Cerebellar nuclear complex (tissue), 1 donor: ENCODE data around the gene MRGPRD.

Experiments
- DNase-seq, 2 experiments: peaks; one replicate each; lab custom pipeline; 2025; lab: John Stamatoyannopoulos, UW

Gene MRGPRD

DNA sequence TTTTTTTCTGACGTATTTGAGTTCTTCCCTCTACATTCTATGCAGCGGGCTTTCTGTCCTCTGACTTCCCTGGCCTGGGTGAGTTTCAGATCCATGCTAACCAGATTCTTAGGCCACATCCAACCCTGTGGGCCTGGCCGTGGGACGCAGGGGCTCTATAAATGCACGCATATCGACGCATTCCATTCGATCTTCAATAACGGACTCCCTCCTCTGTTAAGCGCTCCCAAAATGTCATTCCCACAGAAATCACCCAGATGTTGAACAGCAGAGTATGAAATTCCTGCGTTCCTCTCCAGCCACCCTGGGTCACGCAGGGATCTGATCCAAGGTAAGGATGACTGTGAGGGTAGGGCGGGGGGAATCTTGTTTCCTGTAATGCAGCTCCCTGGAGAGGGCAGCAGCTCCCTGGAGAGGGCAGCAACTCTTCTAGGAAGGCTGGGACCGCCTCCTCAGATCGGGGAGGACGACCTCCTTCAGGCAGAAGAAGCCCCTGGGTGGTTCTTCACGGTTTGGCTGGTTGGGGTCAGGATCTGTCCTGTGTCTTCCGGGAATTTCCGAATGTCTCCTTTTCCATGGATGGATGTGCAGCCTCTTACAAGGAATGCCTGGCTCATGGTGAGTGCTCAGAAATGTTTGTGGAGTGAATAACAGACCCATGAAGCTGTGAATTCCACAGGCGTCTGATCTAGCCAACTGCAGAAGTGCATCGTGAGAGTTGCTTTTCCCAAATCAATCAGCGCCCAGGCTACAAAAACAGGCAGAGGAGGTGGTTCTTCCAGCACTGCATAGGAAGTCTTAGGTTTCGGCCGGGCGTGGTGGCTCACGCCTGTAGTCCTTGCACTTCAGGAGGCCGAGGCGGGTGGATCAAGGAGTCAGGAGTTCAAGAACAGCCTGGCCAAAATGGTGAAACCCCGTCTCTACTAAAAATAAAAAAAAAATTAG lies 12.2 kb downstream of the MRGPRD start:
- no peak for DNase-seq

DNA sequence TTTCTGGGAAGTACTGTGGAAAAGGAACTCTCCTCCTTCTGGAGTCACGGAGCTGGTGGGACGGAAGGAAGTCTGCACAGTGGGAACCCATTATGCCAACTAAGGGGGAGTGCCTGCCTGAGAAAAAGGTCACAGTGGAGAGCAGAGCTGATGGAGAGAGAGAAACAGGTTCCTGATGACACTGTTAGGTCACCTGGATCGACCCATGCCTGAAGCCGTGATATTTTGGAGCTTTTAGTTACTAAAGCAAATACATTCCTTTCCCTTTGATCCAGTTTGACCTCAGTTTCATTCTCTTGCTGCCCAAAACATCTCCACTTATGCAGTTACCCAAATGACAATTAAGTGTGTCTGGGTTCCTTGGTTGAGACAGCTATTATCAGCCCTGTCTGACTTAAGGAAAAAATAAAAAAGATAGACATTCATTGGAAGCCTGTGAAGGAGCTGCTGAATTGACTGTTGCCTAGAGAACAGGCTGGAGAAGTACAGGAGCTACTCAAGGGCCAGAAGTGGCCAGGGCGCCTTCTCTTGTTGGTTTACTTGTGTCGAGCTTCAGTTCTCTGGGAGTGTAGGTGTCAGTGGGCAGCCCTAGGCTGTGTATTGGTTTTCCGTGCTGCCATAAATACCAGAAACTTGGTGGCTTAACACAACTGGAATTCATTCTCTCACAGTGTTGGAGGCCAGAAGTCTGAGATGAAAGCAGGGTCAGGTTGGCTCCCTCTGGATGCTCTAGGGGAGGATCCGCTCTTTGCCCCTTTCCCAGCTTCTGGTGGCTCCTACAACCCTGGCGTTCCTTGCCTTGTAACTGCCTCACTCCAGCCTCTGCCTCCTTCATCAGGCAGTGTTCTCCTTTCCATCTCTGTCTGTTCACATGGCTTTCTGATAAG lies 13.6 kb downstream of the MRGPRD start:
- DNase-seq = no peak

DNA sequence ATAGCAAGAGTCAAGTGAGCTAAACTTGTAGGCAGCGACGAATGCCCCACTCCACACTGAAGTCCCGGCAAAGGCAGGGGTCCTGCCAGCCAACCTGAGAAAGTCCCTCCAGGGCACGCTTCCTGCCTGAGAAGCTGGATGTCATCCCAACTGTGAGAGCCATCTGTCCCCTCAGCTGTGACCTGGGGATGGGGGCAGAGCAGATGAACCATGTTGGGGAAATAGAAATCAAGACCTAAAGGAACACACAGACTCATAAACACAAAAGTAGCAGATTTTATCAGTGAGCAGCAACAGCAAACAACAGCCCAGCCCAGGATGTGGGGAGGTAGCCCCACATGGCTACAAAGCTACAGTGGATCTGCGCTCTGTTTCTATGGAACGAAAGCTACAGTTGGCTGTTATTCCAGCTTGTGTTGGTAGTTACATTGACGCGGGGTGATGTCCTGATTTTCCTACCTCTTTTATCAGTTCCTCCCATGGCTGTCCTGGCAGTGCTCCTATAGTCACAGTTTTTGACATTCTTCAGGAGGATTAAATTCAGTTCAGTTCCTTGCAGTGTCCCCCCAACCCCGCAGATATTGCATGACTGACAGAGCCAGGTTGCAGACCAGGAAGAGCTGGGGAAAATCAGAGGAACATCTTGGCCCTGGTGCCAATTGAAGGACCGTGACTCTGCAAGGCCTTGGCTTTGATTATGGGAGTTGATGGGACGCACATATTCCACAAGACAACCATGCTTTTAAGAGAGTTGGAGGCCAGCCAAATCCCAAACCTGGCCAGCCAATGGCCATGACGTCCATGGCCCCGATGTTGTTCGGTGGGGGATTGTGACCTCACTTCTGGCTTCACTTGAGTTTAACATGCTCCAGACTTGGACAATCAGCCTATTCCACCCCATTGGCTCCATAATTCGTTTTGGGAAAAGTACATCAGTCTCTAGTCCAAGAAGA lies 14.6 kb downstream of the MRGPRD start:
- peak in 1 of 2 experiments; percentile 68 for DNase-seq

DNA sequence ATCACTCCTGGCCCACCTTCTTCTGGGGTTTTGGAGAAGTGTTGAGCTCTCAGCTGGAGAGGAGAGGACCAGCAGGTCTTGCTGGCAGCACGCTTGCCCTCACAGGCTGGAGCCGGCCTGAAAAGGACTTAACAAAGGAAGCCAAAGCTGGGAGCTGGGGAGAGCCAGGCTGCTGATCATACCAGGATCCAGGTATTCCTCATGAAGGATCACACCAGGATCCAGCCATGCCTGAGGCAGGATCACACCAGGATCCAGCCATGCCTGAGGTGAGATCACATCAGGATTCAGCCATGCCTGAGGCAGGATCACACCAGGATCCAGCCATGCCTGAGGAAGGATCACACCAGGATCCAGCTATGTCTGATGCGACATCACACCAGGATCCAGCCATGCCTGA lies 17.0 kb downstream of the MRGPRD start:
- DNase-seq = no peak

DNA sequence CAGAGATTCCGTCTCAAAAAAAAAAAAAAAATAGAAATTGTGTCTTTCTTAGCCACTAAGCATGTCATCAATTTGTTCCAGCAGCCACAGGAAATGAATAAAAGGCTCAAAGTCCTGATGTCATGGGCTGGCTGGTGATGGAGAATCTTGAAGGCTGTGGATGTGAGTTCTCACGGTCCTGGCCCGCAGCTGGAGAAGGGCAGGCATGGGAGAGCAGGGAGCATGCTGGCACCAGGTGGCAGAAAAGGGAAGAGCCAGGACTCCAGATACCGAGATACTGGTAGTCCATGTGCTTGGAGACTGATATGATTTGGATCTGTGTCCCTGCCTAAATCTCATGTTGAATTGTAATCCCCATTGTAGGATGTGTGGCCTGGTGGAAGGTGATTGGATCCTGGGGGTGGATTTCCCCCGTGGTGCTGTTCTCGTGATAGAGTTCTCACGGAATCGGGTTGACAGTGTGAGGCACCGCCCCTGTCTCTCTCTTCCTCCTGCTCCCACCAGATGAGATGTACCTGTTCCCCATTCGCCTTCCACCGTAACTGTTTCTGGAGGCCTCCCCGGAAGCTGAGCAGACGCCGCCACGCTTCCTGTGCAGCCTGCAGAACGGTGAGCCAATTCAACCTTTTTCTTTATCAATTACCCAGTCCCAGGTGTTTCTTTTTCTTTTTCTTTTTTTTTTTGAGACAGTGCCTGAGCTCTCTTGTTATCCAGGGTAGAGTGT lies 18.1 kb downstream of the MRGPRD start:
- peak in 1 of 2 experiments; percentile 22 for DNase-seq

DNA sequence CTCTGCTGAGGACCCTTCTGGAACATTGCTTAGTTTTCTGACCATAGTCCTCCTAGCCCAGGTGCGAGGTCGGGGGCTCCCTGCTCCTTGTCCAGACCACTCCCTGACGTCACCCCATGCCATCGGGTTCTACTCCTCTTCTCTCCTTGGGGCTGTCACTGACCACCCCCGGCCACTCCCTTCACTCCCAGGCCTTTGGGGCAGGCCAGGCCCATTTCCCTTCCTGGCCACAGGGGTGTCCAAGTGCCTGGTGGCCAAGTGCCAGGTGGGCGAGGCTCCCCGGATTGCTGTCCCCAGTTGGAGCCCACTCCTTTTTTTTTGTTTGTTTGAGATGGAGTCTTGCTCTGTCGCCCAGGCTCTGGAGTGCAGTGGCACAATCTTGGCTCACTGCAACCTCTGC lies 19.5 kb downstream of the MRGPRD start:
- DNase-seq = no peak

DNA sequence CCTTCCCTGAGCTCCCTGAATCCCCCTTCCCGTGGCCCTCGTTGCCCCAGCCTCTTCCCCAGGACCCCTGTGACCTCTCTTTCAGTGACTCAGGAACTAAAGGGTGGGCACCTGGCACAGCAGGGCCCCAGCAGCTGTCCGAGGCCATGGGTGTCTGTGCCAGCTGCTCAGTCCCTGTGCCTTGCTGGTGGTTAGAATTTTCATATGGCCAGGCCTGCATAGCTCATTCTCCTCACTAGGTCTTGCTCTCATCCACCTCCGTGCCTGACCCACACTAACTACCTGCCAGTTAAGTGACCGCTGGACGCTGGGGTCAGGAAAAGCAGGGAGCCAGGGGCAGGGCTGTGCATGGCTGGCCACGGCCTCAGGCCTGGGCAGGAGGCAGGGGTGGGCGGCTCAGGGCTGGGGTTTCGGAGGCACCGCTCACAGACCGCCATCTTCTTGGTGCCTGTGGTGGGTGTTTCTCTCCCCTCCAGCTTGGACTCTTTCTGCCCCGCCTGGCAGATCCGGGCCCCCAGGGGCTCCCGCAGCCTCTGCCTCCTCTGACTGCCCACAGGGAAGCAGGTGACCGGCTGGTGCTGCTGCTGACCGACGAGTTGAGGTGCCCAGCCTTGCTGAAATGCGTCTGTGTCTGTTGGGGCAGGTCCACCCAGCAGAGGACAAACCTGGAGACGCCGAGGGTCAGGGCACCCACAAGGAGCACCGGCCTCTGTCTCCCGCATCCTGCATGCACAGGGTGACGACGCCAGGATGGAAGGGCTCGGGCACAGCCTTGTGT lies 20.3 kb downstream of the MRGPRD start:
- DNase-seq = no peak

DNA sequence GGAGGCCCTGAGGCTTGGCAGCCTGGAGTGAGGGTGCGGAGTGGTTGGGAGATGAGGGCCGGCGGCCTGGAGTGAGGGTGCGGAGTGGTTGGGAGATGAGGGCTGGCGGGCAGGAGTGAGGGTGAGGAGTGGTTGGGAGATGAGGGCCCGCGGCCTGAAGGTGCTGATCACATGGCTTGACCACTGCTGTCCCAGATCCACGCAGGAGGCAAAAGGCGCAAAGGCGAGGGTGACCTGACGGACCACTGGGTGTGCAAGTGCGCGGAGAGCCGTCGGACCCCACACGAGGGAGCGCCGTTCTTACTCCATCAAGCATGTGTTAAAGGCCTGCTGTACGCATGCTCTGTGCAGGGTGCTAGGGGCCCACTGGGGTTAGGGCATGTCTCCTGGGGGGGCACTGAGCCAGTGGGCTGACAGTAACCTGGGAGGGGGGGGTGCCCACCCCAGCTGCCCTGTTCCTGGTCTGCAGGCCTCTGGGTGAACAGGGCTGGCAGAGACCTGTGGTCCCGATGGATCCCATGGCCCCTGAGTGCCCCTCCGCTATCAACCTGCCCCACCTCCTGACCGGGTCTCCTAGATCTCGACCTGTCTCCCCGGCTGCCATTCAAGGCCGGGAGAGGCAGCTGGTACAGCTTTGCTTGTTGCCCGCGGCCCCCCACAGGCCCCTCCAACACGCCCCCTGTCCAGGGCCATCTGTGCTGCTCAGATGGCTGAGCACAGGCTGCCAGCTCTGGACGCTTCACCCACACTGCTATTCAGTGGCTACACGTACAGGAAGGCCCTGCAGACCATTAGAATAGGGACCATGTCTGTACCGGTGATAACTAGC lies 21.1 kb downstream of the MRGPRD start:
- DNase-seq = peak in 1 of 2 experiments; percentile 83

DNA sequence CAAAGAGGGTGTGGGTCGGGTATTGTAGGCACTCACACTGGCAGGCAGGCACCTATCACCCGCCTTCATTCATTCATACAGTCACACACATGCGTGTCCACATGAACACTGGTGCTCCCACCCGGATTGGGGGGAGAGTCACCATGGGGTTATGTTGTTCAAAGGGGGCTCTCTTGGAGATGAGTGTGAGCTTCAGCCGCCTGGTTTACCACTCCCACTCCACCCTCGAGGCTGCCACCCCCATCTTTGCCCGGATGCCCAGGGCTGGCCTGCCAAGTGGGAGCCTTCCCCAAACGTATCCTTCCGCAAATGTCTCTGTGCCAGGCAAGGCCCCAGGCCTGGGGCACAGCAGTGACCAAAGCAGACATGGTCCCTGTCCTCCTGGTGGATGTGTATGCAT lies 22.6 kb downstream of the MRGPRD start:
- no peak for DNase-seq

DNA sequence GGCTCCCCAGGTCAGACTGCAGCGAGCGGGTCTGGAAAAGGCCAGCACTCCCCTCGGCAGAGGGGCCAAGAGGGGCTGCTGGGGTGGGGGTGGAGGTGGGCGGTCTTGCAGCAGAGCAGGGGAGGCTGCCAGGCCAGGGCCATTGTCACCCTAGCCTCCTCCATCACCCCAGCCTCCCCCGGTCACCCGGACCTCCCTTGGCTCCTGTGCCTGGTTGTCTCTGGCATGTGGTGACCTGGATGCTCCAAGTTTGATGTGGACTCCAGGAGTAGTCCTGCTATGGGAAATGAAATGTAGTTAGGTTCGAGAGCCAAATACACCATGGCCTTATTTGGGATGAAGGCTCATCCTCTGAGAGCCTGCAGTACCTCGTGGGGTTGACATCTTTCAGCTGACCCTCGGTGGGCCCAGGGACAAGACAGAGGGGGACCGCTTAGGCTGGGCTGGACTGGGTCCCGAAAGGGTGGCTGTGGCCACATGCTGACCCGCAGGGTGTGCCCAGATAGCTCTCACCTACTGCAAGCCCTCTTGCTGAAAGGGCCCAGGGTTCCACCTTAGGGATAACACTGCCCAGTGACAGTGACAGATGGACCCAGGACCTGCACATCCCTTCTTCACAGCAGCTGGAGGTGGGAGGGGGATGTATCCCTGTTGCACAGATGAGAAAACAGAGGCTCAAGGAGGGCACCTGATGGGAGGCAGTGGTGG lies 24.1 kb downstream of the MRGPRD start:
- no peak for DNase-seq

DNA sequence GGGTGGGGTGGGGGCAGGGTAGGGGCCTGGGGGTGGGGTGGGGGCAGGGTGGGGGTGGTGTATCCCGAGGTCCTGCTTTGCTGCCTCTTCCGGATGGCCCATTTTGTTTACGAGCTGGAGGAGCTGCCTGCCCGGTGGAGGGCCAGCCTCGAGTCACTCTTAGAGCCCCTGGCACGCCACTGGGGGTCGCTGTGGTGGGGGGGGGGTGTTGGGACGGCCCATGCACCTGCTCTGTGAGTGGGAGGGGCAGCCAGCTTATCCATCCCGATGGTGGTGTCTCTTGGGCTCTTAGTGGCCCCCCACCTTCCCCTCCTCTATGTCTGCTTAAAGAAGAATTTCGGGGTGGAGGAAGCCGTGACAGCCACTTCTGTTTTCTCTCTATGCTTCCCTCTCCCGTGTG lies 24.6 kb downstream of the MRGPRD start:
- no peak for DNase-seq

DNA sequence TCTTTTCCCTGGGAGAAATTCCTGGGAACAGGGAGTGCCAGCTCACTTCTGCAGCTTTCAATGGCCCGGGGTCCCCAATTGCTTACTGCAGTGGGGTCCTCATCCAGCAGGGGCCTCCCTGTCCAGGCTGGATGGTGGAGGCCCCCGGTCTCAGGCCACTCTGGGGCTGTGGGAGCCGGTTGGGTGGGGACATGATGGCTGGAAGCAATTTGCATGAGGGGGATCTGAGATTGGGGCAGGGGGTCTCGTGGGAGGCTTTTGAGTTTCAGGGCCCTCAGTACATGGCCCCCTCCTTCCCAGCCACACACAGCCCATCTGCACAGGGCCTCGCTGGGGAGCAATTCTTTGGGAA lies 25.2 kb downstream of the MRGPRD start:
- no peak for DNase-seq

DNA sequence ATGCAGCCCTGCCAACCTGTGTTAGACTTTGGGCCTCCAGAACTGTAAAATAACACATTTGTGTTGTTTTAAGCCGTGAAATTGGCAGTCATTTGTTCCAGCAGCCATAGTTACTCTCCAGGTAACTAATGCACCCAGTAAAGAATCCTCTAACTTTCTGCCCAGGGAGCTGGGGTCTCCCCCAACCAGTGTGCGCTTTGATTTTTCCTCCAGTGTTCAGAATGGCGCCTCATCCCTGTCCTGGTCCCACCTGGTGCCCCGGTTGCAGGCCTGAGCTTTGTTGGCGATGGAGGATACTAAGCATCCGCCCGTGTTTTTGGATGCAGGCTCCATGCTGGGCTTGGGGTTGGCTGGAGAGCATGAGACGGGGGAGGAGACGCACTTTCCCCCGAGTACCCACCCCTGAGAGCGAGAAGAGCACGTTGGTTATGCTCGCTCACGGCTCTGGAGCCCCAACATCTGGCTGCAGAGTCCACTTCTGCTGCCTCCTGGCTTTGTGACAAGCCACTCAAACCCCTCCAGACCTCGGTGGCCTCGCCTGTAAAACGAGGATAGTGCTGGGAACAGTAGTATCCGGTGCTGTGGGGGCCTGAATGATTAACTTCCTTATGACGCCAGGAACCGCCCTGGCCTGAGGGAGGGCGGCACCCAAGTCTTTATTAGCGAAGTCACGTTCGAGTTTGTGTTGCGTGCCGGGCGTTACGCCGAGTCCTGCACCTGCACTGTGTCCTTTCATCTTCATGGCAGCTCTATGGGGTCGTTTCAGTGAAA lies 25.8 kb downstream of the MRGPRD start:
- no peak for DNase-seq

DNA sequence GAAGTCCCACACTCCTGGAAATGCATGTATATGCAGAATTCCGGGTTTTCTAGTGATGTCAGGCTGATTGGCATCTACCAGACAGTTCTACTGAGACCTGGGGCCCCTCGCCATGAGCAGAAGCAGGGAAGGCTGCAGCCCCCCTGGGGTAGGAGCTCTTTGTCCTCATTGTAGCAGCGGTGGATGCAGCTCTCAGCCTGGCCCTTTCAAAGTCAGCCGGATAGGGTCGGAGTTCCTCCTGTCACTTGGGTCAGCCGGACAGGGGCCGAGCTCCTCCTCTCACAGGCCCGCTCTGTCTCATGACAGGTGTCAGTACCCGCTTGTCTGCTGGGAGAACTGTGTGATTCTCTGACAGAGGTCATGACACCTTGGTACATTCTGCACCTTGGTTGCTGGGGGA lies 30.0 kb downstream of the MRGPRD start:
- no peak for DNase-seq

DNA sequence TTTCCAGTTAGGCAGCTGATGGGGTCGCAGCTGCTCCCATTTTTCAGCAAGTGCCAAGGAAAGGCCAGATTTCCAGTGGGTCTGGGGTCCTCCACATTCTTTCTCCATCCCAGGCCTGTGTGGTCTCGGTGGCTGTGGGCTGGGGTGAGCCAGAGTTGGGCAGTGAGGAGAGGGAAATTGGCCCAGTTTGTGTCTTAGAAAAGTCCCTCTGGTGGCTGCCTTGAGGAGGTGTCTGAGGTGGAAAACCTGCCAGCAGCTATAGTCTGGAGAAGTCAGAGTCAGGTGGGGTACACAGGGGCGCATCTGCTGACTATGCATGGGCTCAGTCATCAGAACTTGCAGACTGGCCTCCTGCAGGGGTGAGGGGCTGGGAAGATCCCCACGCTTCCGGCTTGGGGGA lies 30.5 kb downstream of the MRGPRD start:
- no peak for DNase-seq

DNA sequence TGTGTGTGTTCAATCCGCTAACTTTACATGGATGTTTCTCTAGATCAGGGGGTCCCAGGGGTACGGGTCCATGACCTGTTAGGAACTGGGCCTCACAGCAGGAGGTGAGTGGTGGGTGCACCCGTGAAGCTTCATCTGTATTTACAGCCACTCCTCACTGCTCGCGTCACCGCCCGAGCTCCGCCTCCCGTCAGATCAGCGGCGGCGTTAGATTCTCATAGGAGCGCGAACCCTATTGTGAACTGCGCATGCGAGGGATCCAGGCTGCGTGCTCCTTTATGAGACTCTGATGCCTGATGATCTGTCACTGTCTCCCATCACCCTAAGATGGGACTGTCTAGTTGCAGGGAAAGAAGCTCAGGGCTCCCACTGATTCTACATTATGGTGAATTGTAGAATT lies 31.9 kb downstream of the MRGPRD start:
- no peak for DNase-seq

DNA sequence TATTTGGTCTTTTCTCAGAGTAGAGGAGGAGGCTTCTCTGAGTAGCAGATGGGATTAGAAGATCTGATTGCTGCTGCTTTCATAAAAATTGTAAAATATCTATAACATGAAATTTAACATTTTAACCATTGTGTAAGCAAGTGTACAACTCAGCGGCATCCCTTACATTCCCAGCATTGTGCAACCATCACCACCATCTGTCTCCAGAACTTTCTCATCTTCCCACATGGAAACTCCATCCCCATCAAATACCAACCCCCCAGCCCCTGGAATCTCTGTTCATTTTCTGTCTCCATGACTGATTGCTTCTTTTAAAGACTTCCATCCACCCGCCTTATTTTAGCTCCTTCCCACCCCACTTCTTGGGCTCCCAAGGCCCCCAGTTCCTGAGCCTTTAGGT lies 32.3 kb downstream of the MRGPRD start:
- DNase-seq = no peak

DNA sequence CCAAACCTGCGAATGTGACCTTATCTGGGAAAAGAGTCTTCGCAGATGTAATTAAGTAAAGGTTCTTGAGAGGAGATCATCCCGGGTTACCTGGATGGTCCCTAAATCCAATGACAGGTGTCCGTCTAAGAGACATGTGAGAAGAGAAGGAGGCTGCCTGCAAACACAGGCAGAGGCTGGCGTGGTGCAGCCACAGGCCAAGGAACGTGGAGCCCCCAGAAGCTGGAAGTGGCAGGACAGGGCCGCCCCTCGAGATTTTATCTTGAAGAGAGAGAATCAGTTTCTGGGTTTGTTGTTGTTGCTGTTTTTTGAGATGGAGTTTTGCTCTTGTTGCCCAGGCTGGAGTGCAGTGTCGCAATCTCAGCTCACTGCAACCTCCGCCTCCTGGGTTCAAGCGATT lies 33.6 kb downstream of the MRGPRD start:
- no peak for DNase-seq
